HepG2 (cell line): Measurements from ENCODE around the gene TBC1D10A. TPM values are rescaled to one million over a fixed set of nuclear protein-coding genes. Genes with fewer than 3 reads are reported as not detected.
A peak's percentile ranks its signal among the peaks of the same experiment; 100 is the strongest.

Experiments
- ATAC-seq: fragments of 200-7000 bp; cut with Tn5 transposase; 3 replicates; pipeline ENCODE4 v1.9.1; 2020; ENCODE audit warnings: mild to moderate bottlenecking, moderate library complexity
- BruUV-seq: library from RNA; stranded (reverse); fragments of 400-500 nt; replicated peaks from 2 replicates; lab custom pipeline; 2021; lab: Mats Ljungman, UMichigan
- CTCF ChIA-PET: fragments of 300-600 bp; formaldehyde crosslinking; extraction: SDS; loops from one replicate; lab custom pipeline; 2021; ENCODE audit warnings: low total read pairs, inconsistent platforms, low intra/inter-chr PET ratio; lab: Yijun Ruan, JAX
- POLR2A ChIA-PET: fragments of 350-600 bp; sonication (Branson Sonifier 250); formaldehyde crosslinking; loops from one replicate; lab custom pipeline; 2020; ENCODE audit warnings: antibody characterized with exemption, inconsistent platforms; lab: Yijun Ruan, JAX
- DNase-seq: peaks from one replicate; pipeline ENCODE4 v3.0.0-alpha.2; 2015; ENCODE audit warnings: low spot score
- FAIRE-seq: peaks from 3 replicates; lab custom pipeline; 2011; peaks lifted over from hg19 to GRCh38; lab: Jason Lieb, UNC
- H2AFZ ChIP-seq: one replicate; pipeline ENCODE4 v1.6.1; 2011; ENCODE audit warnings: low read length, inconsistent platforms
- H3K27ac ChIP-seq: fragments of 300-600 bp; 3 replicates; pipeline ENCODE4 v1.8.0; 2011; ENCODE audit warnings: mixed run types, mild to moderate bottlenecking, mixed read lengths, low read length, inconsistent platforms; ENCODE audit not compliant: insufficient read depth; ENCODE audit errors: extremely low read length
- H3K27me3 ChIP-seq, 2 experiments: fragments of 200-600 bp in 1 of 2; 2 replicates in 1 of 2; 3 replicates in 1 of 2; pipeline versions ENCODE4 v1.6.0 to v1.8.0; 2011; ENCODE audit warnings: low read length in 2 of 2, mild to moderate bottlenecking in 2 of 2, moderate library complexity in 2 of 2, inconsistent platforms in 1 of 2; ENCODE audit not compliant: insufficient read depth in 2 of 2, control insufficient read depth in 1 of 2
- H3K36me3 ChIP-seq, 2 experiments: fragments of 200-600 bp in 1 of 2; replicated peaks in 1 of 2; 2 replicates in 1 of 2; 3 replicates in 1 of 2; pipeline versions ENCODE4 v1.5.1 to v1.8.0; 2011; ENCODE audit warnings: low read length in 2 of 2, inconsistent platforms in 1 of 2; ENCODE audit not compliant: insufficient read depth in 2 of 2, control insufficient read depth in 1 of 2
- H3K4me1 ChIP-seq: 2 replicates; pipeline ENCODE4 v1.5.1; 2012; ENCODE audit warnings: low read length, inconsistent platforms; ENCODE audit not compliant: insufficient read depth
- H3K4me2 ChIP-seq: 2 replicates; pipeline ENCODE4 v1.6.0; 2011; ENCODE audit warnings: low read depth, low read length, inconsistent platforms
- H3K4me3 ChIP-seq, 3 experiments: fragments of 200-600 bp in 1 of 3; sonication (generic), shearing (Covaris generic) in 1 of 3; replicated peaks in 1 of 3; 2 replicates each; pipeline ENCODE4 v1.5.1; 2011 to 2016; ENCODE audit warnings: low read length in 3 of 3, inconsistent platforms in 2 of 3, low read depth in 2 of 3, mild to moderate bottlenecking in 2 of 3, control low read depth in 1 of 3, mixed read lengths in 1 of 3; ENCODE audit not compliant: insufficient read depth in 1 of 3
- H3K79me2 ChIP-seq: one replicate; pipeline ENCODE4 v1.6.1; 2011; ENCODE audit warnings: low read length, inconsistent platforms; ENCODE audit not compliant: insufficient read depth
- H3K9ac ChIP-seq: 2 replicates; pipeline ENCODE4 v1.6.0; 2011; ENCODE audit warnings: mild to moderate bottlenecking, low read depth, low read length, inconsistent platforms; ENCODE audit not compliant: insufficient read depth
- H3K9me3 ChIP-seq: 2 replicates; pipeline ENCODE4 v1.5.1; 2012; ENCODE audit warnings: mild to moderate bottlenecking, low read length
- H4K20me1 ChIP-seq: 2 replicates; pipeline ENCODE4 v1.6.0; 2011; ENCODE audit warnings: inconsistent platforms, mild to moderate bottlenecking, low read length, moderate library complexity; ENCODE audit not compliant: insufficient read depth
- CHCHD3 ChIP-seq: sonication (generic); formaldehyde crosslinking; IDR thresholded peaks from 2 replicates; pipeline ENCODE4 v1.8.0; 2022; ENCODE audit warnings: mild to moderate bottlenecking, missing genetic modification reagents, moderate library complexity
- CREB3 ChIP-seq: sonication (generic); formaldehyde crosslinking; IDR thresholded peaks from 2 replicates; pipeline ENCODE4 v1.5.0; 2020; ENCODE audit warnings: missing genetic modification reagents
- KDM2A ChIP-seq: sonication (generic); formaldehyde crosslinking; IDR thresholded peaks from 2 replicates; pipeline ENCODE4 v1.4.0; 2020; ENCODE audit warnings: low read depth, missing genetic modification reagents, borderline replicate concordance
- MED8 ChIP-seq: sonication (generic); formaldehyde crosslinking; IDR thresholded peaks from 2 replicates; pipeline ENCODE4 v1.8.1; 2023; ENCODE audit warnings: mild to moderate bottlenecking, missing genetic modification reagents; ENCODE audit not compliant: insufficient replicate concordance
- NCOR1 ChIP-seq: fragments of 200-600 bp; sonication (generic); IDR thresholded peaks from 2 replicates; pipeline ENCODE4 v1.7.0; 2017; ENCODE audit warnings: antibody characterized with exemption, low read length, borderline replicate concordance
- SP4 ChIP-seq: sonication (generic); formaldehyde crosslinking; IDR thresholded peaks from 2 replicates; pipeline ENCODE4 v1.8.1; 2023; ENCODE audit warnings: mild to moderate bottlenecking, missing genetic modification reagents
- TAF1 ChIP-seq: sonication (generic); formaldehyde crosslinking; IDR thresholded peaks from 2 replicates; pipeline ENCODE4 v1.4.0; 2020; ENCODE audit warnings: missing genetic modification reagents
- TARDBP ChIP-seq: sonication (generic); formaldehyde crosslinking; IDR thresholded peaks from 2 replicates; pipeline ENCODE4 v1.8.0; 2022; ENCODE audit warnings: mild to moderate bottlenecking, missing genetic modification reagents
- TRIM24 ChIP-seq: sonication (generic); formaldehyde crosslinking; IDR thresholded peaks from 2 replicates; pipeline ENCODE4 v1.8.0; 2022; ENCODE audit warnings: mild to moderate bottlenecking, missing genetic modification reagents
- ZNF75D ChIP-seq: sonication (generic); formaldehyde crosslinking; IDR thresholded peaks from 2 replicates; pipeline ENCODE4 v1.8.1; 2023; ENCODE audit warnings: missing genetic modification reagents, mild to moderate bottlenecking, borderline replicate concordance
- ZSCAN29 ChIP-seq: sonication (generic); formaldehyde crosslinking; conservative IDR thresholded peaks from 2 replicates; pipeline ENCODE4 v1.4.0; 2020; ENCODE audit warnings: mild to moderate bottlenecking, missing genetic modification reagents
- ZZZ3 ChIP-seq: sonication (generic); formaldehyde crosslinking; IDR thresholded peaks from 2 replicates; pipeline ENCODE4 v1.4.0; 2020; ENCODE audit warnings: missing genetic modification reagents, mild to moderate bottlenecking, borderline replicate concordance
- WGBS: methylation state at CpG from one replicate; pipeline ENCODE4 v1.1.6; 2017; ENCODE audit warnings: low lambda C conversion rate; 5-methylcytosine and 5-hydroxymethylcytosine counted together
- in situ Hi-C: cut with HindIII; loops from 2 replicates; pipeline ENCODE4 v1.10.0; 2017; ENCODE audit warnings: low pct_unique_long_range_greater_than_20kb; ENCODE audit not compliant: extremely low pct_ligation_motif_present
- intact Hi-C: fragments of 100-400 bp; cut with micrococcal nuclease; formaldehyde crosslinking; loops from one replicate; pipeline ENCODE4 v1.10.0; 2022; ENCODE audit not compliant: unreplicated experiment
- polyA plus RNA-seq, 8 experiments: library from polyadenylated mRNA; depleted of rRNA in 3 of 8; stranded (reverse) in 7 of 8; unstranded in 1 of 8; fragments of >200 nt; fragmentation: Illumina TruSeq in 4 of 8; extraction: Trizol in 4 of 8; gene quantifications; 2 replicates each; pipeline versions ENCODE4 v1.2.1 to v1.2.3, GENCODE V29; 2011 to 2016; ENCODE audit warnings: low read depth in 4 of 8, missing spikeins in 1 of 8, mixed read lengths in 1 of 8; ENCODE audit not compliant: insufficient read depth in 1 of 8
- total RNA-seq, 5 experiments: library from RNA; depleted of rRNA; stranded (reverse); fragments of >200 nt; fragmentation: Illumina TruSeq; extraction: Trizol; gene quantifications; 2 replicates each; pipeline ENCODE4 v1.2.3, GENCODE V29; 2016; ENCODE audit warnings: low read depth in 1 of 5
- TF ChIP-seq, protein P1 (sequence below): IDR thresholded peaks from 2 replicates; pipeline ENCODE4 v1.6.1; 2016; ENCODE audit warnings: missing compliant biosample characterization, missing genetic modification reagents, borderline replicate concordance
- TF ChIP-seq, protein P2 (sequence below): sonication (generic); formaldehyde crosslinking; conservative IDR thresholded peaks from 2 replicates; pipeline ENCODE4 v1.4.0; 2020; ENCODE audit warnings: missing genetic modification reagents
- TF ChIP-seq, protein P3 (sequence below): sonication (generic); formaldehyde crosslinking; IDR thresholded peaks from 2 replicates; pipeline ENCODE4 v1.4.0; 2020; ENCODE audit warnings: mild to moderate bottlenecking, low read depth, missing genetic modification reagents

The TBC1D10A gene
- total and polyA plus RNA-seq, 2 of the 13 experiments (the other 11 are each of a cell fraction or from before 2014, with no cell fraction given): 4.2 to 4.9 TPM

- H3K9me3 ChIP-seq: no peaks in the 10 kb centered on the region
- BruUV-seq: no TSS peak
- peak overlapping the region; percentile 74 for H3K4me2 ChIP-seq
- intact Hi-C loops: loop anchor here (1.0 kb wide), 1 partner anchor 42 kb away; no protein-coding TSS in a partner anchor
- no peaks in the 10 kb centered on the region for H3K79me2 ChIP-seq
- H3K4me3 ChIP-seq: peak overlapping the region; percentile 24 to 67 (median 49); a peak in 5 of 6 replicates
- peak overlapping the region; percentile 65 for H3K9ac ChIP-seq
- ChIA-PET POLR2A (interaction anchor here (1.1 to 1.9 kb wide), 2 partner anchors 41 kb away, joined by 3 to 7 read pairs; no protein-coding TSS in a partner anchor), CTCF (no interaction called here)
- in situ Hi-C loops: no loop called here
- H2AFZ ChIP-seq: no peak overlapping the region
- DNase-seq (peak; percentile 40), ATAC-seq (peak; percentile 16), FAIRE-seq (no peak)
- no peaks in the 10 kb centered on the region for H4K20me1 ChIP-seq
- 18% methylated on average over 9 of the region's 27 CpGs for WGBS
- no peaks in the 10 kb centered on the region for H3K36me3 ChIP-seq
- H3K27ac ChIP-seq: no peak overlapping the region
- H3K4me1 ChIP-seq: peaks cover 66% of the 10 kb centered on the region
- no peaks in the 10 kb centered on the region for H3K27me3 ChIP-seq
- TF ChIP-seq ZSCAN29 (no peak), CHCHD3 (no peak), ZZZ3 (CRISPR knock-in tag) (no peak), NCOR1 (no peak), TARDBP (CRISPR knock-in tag) (no peak), TRIM24 (no peak), KDM2A (peak; percentile 19; the same call in 1 of the 2 replicates), ZNF75D (CRISPR knock-in tag) (no peak), MED8 (CRISPR knock-in tag) (no peak), CREB3 (CRISPR knock-in tag) (no peak), SP4 (CRISPR knock-in tag) (no peak), TAF1 (peak; percentile 44; the same call in 1 of the 2 replicates)
- TF ChIP-seq, protein P1, sequence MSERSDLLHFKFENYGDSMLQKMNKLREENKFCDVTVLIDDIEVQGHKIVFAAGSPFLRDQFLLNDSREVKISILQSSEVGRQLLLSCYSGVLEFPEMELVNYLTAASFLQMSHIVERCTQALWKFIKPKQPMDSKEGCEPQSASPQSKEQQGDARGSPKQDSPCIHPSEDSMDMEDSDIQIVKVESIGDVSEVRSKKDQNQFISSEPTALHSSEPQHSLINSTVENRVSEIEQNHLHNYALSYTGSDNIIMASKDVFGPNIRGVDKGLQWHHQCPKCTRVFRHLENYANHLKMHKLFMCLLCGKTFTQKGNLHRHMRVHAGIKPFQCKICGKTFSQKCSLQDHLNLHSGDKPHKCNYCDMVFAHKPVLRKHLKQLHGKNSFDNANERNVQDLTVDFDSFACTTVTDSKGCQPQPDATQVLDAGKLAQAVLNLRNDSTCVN (CRISPR knock-in tag): no peak
- TF ChIP-seq, protein P2, sequence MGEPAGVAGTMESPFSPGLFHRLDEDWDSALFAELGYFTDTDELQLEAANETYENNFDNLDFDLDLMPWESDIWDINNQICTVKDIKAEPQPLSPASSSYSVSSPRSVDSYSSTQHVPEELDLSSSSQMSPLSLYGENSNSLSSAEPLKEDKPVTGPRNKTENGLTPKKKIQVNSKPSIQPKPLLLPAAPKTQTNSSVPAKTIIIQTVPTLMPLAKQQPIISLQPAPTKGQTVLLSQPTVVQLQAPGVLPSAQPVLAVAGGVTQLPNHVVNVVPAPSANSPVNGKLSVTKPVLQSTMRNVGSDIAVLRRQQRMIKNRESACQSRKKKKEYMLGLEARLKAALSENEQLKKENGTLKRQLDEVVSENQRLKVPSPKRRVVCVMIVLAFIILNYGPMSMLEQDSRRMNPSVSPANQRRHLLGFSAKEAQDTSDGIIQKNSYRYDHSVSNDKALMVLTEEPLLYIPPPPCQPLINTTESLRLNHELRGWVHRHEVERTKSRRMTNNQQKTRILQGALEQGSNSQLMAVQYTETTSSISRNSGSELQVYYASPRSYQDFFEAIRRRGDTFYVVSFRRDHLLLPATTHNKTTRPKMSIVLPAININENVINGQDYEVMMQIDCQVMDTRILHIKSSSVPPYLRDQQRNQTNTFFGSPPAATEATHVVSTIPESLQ (CRISPR knock-in tag): no peak
- TF ChIP-seq, protein P3, sequence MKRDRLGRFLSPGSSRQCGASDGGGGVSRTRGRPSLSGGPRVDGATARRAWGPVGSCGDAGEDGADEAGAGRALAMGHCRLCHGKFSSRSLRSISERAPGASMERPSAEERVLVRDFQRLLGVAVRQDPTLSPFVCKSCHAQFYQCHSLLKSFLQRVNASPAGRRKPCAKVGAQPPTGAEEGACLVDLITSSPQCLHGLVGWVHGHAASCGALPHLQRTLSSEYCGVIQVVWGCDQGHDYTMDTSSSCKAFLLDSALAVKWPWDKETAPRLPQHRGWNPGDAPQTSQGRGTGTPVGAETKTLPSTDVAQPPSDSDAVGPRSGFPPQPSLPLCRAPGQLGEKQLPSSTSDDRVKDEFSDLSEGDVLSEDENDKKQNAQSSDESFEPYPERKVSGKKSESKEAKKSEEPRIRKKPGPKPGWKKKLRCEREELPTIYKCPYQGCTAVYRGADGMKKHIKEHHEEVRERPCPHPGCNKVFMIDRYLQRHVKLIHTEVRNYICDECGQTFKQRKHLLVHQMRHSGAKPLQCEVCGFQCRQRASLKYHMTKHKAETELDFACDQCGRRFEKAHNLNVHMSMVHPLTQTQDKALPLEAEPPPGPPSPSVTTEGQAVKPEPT (CRISPR knock-in tag): no peak
Observed at GRCh38 chr22:30249049-30250038, 77.4 kb downstream of the TBC1D10A start.
